Fibroblast of skin of left quadriceps (primary cell): ENCODE results near the gene CFAP92.

ENCODE experiments used
- DNase-seq, 2 experiments: peaks; one replicate each; pipeline ENCODE4 v3.0.0-alpha.2; 2013; ENCODE audit warnings: low read depth in 2 of 2

The CFAP92 gene

DNA sequence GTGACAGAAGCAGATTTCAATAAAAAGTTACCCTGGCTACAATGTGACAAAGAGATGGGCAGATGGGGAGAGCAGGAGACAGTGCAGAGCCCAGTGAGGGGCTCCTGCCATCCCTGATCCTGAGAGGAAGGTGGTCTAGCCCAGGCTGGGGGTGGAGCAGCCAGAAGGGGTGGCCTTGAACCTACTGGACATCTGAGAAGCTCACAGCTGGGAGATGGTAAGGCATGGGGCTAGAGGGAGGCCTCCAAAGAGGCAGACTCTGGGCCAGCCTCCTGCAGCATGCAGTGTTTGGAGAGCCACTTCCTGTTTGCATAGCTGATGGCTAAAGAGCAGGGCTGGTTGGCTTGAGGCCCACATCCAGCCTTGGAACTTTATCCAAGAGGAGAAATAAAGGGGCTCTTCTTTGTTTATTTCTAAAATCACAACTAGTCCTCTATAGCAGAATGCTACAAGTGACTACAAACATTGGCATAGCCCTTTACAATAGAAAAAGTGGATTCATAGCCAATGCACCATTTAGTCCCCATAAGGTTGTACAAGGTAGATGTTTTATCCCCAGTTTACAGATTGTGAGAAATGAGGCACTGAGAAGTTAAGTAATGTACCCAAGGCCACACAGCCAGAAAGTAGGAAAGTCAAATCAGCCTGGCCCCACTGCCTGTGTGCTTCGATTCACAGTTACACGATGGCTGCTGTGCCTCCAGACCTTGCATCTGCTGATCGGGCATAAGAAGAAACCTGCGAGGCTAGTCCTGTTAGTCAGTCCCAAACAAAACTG lies 11.8 kb upstream of the CFAP92 start:
- no peak for DNase-seq

DNA sequence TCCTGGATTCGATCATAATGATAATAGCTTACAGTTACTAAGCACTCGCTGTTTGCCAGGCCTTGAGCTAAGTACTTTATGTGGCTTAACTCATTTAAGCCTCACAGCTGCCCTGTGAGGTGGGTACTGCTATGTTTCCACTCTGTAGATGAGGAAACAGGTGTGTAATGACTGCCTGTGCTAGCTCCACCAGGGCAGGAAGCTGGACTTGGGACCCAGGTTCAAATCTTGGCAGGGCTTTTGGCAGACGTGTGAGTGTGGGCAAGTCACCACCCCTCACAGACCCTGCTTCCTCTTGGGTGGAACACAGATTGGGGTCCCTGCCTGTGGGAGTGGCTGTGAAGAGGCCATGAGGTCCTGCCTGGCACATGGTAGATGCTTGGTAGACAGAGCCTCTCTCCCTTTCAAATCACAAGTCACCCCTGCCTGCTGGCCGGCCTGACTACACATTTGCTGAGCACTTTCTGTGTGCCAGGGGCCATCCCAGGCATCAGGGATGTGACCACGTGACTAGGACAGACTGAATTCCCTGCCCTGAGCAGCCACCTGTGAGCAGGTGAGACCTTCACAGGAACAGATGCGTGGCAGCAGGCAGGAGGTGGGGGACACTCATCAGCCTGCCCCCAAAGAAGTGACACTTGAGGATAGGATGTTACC lies 10.9 kb upstream of the CFAP92 start:
- no peak for DNase-seq

GRCh38 chr3:129003578-129004112 lies 9.8 kb upstream of the CFAP92 start:
- DNase-seq: no peak

DNA sequence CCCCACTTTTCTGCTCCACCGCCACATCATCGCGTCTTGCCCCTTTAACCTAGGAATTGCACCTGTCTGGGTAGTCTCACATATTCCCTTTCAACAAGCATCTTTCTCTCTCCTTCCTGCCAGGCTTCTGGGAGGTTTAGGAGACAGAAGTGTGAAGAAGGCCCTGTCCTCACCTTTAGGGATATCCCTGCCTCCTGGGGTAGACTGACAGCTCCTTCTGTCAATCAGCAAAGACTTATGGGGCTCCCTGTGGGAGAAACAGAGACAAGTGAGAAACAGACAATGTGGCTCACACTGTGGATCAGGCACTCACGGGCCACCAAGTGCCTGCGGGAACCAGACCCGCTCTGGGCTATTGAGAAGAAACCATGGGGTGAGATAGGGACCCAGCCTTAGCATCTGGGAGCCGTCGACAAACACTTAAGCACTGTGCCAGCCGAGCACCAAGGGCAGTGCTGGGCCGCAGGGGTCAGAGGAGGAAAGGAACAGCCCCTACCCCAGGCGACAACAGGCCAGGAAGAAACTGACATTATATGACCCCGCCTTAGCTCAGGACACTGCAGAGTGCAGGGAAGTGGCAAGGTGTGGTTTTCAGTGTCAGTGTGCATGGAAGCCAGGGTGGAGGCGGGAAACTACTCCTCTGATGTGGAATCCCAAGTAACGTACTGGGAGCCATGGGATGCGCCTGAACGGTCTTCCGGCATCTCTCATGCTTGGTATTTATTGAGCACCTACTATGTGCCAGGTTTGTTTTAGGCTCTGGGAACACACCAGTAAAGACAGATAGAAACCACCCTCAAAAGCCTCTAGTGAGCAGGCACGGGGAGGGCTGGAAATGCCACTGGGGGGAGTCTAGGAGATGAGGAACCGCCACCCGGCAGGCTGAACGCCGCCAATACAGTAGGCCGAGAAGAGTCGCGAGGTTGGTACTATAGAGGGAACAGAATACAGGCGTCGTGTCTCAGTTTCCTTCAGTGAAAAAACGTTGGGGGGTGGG lies 9.0 kb upstream of the CFAP92 start:
- DNase-seq: no peak

GRCh38 chr3:129001806-129002572 lies 8.1 kb upstream of the CFAP92 start:
- no peak for DNase-seq

DNA sequence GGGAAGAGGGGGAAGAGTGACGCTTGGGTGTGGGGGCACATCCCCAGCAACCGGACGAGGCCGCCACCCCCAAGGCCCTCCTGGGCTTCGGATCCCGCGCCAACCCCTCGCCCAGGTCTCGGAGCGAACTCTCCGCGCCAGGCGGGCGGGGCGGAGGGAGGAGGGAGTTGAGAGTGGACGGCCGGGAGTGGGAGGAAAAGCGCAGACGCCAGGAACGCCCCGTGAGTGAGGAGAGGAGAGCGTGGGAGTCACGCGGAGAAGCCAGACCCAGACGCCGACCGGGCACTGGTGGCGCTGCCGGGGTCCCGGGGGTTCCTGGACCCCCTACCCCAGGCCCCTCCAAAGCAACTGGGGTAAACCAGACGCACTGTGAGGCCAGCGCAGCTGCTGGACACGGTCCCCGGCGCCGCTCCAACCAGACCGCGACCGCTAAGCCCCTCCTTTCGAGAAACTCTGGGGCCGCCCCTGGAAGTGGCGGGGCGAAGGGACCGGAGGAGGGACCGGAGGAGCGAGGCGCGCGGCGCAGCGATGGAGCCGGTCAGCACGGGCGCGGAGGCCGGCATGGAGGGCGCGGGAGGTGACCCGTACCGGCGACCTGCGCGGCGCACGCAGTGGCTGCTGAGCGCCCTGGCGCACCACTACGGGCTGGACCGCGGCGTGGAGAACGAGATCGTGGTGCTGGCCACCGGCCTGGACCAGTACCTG lies 7.4 kb upstream of the CFAP92 start, which contains the start of gene EFCC1:
EFCC1 (plus strand) TSS at position 204 of the 705 bp plus-strand sequence; CDS start at position 529, 325 bp downstream.
- DNase-seq: no peak

GRCh38 chr3:129000742-129001100 lies 6.8 kb upstream of the CFAP92 start:
- no peak for DNase-seq

DNA sequence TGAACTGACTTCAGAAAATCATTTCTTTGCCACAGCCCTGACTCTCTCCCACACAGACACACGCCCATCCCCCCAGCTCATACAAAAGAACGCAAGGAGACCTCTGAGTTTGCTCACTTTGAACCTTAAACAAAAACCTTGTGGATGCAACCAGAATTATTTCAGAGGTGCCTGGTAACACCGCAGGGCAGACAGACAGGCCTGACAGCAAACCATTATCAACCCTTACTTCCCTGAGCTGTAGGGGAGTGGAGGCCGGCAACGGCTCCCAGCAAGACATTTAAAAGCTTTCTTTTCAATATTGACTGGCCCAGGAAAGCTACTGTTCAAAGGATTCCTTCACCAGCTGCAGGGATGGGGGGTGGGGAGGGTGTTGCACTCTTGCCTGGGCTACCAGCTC lies 5.2 kb upstream of the CFAP92 start:
- no peak for DNase-seq

- no peak for DNase-seq
Measured at GRCh38 chr3:128998561-128998960, 4.7 kb upstream of the CFAP92 start.

GRCh38 chr3:128997486-128998133 lies 3.7 kb upstream of the CFAP92 start:
- DNase-seq: no peak

DNA sequence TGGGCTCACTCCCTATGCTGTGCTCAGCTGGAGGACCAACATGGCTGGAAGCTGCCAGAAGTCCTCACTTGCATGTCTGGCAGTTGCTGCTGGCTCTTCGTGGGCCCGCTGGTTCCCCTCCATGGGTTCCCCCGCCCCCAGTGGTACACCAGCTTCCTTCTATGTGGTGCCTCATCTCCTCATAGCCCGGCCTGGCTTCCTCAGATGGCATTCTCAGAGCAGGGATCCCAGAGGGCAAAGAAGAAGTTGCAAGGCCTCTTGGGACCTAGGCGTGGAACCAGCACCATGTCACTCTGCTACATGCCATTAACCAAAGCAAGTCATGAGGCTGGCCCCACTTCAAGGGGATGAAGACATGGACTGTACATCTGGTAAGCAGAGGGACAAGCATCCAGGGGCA lies 2.9 kb upstream of the CFAP92 start:
- DNase-seq: no peak

DNA sequence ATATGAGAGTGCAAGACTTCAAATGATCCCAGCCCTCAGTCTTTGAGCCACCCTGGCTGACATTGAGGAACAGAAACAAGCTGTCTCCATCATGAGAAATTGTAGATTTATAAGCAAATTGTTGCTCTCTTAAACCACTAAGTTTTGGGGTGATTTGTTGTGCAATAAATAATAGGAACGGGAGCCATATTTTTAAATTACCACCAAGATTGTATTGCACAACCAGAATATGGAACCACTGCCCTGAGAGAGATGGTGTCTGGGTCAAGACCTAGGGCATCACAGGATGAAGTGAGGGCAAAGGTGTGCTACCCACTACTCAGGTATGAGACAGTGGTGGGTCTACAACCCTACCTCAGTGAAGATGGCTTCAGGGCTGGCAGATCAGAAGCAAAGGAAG lies 2.3 kb upstream of the CFAP92 start:
- DNase-seq: no peak

DNA sequence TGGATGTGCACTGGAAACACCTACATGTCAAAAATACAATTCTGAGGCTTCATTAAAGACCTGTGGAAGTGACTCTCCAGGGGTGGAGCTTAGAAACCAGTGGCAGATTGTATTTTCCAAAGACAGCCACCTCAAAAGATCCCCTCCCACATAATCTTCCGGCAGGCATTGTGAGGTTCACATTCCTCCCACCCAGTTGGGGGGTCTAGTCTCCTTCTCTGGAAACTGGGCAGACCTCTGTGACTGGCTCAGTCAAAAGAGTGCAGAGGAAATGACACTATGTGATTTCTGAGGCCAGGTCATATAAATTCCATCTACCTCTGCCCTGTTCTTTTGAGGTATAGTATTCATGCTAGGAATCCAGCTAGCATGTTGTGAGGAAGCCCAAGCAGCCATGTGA lies 1.9 kb upstream of the CFAP92 start:
- DNase-seq: no peak

- DNase-seq: no peak
Measured at GRCh38 chr3:128994581-128995546, 988 bp upstream of the CFAP92 start.

GRCh38 chr3:128994173-128994512 lies 267 bp upstream of the CFAP92 start:
- DNase-seq: no peak

- no peak for DNase-seq
Measured at GRCh38 chr3:128992926-128993460, 883 bp downstream of the CFAP92 start.

DNA sequence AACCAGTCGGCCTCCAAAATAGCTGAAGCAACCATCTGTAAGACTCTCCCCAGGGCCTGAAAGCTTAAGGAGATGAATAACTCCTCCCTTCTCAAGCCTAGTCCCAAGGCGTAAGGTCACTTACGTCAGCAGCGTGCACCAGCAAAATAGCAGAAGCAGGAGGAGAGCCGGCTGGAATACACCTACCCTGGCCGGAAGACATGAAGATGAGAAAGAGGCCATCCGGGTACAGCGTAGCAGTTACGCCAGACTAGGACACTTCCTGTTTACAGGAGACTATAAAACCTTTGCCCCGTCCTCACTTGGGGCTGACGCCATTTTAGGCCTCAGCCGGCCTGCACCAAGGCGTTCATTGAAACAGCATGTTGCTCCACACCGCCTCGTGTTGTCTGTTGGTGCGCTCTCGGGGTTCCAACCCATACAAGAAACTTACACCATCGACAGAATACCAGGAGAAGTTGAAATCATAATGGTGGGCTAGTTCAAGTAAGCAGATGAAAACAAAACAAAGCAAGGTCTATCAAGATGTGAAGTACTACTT lies 2.5 kb downstream of the CFAP92 start:
- no peak for DNase-seq

- no peak for DNase-seq
Measured at GRCh38 chr3:128988286-128988685, 5.6 kb downstream of the CFAP92 start.
